Panc1 (cell line): ENCODE data around the gene CARNS1.

ENCODE experiments used
- CTCF ChIP-seq: fragments of 450-650 bp; IDR thresholded peaks from 2 replicates; pipeline ENCODE4 v1.5.1; 2017; ENCODE audit warnings: mild to moderate bottlenecking
- POLR2AphosphoS5 ChIP-seq: IDR thresholded peaks from 2 replicates; pipeline ENCODE4 v1.6.1; 2012; ENCODE audit warnings: mild to moderate bottlenecking, low read depth, low read length, moderate library complexity
- SIN3A ChIP-seq: IDR thresholded peaks from 2 replicates; pipeline ENCODE4 v1.6.1; 2012; ENCODE audit warnings: low read depth, mild to moderate bottlenecking, low read length, moderate library complexity, borderline replicate concordance; ENCODE audit not compliant: insufficient read depth
- TCF7L2 ChIP-seq: IDR thresholded peaks from 2 replicates; pipeline ENCODE4 v1.6.1; 2011; ENCODE audit warnings: mild to moderate bottlenecking, low read depth, low read length, inconsistent platforms
- TF ChIP-seq, protein P1 (sequence below), 2 experiments: IDR thresholded peaks; 2 replicates each; pipeline ENCODE4 v1.6.1; 2011 to 2012; ENCODE audit warnings: low read depth in 2 of 2, control low read depth in 1 of 2, low read length in 1 of 2, mild to moderate bottlenecking in 1 of 2, moderate library complexity in 1 of 2; ENCODE audit not compliant: insufficient read depth in 1 of 2

DNA sequence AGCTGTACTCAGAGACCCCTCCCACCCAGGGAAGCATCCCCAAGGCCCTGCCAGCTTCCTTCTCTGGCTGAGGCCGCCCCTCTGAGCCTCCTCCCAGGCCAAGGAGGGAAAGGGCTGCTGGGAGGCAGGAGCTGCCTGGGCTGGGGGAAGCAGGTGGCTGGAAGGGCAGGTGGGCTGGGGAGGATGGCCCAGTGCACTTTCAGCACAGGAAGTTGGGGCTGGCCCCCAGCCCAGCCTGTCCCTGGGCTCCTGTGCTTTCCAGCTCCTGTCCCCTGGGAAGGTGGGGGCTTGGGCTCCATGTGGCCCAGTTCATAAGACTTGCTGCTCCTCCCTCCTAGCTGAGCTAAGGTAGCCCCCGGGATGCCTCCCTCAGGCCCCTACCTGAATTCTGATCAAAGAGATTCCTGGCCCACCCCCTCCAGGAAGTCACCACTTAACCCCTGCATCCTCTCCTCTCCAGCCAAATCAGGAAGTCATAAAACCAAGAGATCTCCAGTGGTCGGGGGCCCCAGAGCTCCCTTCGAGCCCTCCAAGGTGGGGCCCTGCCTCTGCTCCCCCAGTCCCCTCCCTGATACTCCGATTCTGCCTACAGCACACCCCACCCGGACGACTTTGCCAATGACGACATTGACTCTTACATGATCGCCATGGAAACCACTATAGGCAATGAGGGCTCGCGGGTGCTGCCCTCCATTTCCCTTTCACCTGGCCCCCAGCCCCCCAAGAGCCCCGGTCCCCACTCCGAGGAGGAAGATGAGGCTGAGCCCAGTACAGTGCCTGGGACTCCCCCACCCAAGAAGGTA is 18.7 kb upstream of the CARNS1 start:
- TF ChIP-seq CTCF = no peak
- TF ChIP-seq POLR2AphosphoS5 = no peak
- TF ChIP-seq SIN3A = no peak
- TF ChIP-seq, protein P1, sequence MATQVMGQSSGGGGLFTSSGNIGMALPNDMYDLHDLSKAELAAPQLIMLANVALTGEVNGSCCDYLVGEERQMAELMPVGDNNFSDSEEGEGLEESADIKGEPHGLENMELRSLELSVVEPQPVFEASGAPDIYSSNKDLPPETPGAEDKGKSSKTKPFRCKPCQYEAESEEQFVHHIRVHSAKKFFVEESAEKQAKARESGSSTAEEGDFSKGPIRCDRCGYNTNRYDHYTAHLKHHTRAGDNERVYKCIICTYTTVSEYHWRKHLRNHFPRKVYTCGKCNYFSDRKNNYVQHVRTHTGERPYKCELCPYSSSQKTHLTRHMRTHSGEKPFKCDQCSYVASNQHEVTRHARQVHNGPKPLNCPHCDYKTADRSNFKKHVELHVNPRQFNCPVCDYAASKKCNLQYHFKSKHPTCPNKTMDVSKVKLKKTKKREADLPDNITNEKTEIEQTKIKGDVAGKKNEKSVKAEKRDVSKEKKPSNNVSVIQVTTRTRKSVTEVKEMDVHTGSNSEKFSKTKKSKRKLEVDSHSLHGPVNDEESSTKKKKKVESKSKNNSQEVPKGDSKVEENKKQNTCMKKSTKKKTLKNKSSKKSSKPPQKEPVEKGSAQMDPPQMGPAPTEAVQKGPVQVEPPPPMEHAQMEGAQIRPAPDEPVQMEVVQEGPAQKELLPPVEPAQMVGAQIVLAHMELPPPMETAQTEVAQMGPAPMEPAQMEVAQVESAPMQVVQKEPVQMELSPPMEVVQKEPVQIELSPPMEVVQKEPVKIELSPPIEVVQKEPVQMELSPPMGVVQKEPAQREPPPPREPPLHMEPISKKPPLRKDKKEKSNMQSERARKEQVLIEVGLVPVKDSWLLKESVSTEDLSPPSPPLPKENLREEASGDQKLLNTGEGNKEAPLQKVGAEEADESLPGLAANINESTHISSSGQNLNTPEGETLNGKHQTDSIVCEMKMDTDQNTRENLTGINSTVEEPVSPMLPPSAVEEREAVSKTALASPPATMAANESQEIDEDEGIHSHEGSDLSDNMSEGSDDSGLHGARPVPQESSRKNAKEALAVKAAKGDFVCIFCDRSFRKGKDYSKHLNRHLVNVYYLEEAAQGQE (IDR thresholded peaks at IDR 0.05; ENCODE audit: insufficient read depth in 1 of 2, low read depth in 2 of 2, low read length in 1 of 2) = no peak
- no peak for TF ChIP-seq TCF7L2
